RWPE2 (cell line): Measurements from ENCODE around the gene MAP3K2.

Experiments used
- ATAC-seq: fragments of 200-7000 bp; cut with Tn5 transposase; 3 replicates; pipeline ENCODE4 v1.9.1; 2021; ENCODE audit warnings: low read depth
- DNase-seq: peaks from one replicate; pipeline ENCODE4 v3.0.0-alpha.2; 2020; ENCODE audit warnings: low spot score
- H3K27ac ChIP-seq: fragments of 450-650 bp; 2 replicates; pipeline ENCODE4 v1.5.1; 2017; ENCODE audit warnings: mild to moderate bottlenecking; ENCODE audit not compliant: poor library complexity, severe bottlenecking
- H3K27me3 ChIP-seq: fragments of 250-450 bp; sonication (Bioruptor Pico); 2 replicates; pipeline ENCODE4 v1.5.1; 2021; ENCODE audit warnings: mild to moderate bottlenecking, moderate library complexity; ENCODE audit not compliant: insufficient read depth, poor library complexity, severe bottlenecking
- H3K36me3 ChIP-seq: fragments of 250-450 bp; sonication (Bioruptor Pico); 2 replicates; pipeline ENCODE4 v1.5.1; 2020; ENCODE audit warnings: low read depth, mild to moderate bottlenecking, moderate library complexity
- H3K4me1 ChIP-seq: fragments of 250-450 bp; sonication (Bioruptor Pico); 2 replicates; pipeline ENCODE4 v1.5.1; 2021; ENCODE audit warnings: mild to moderate bottlenecking, moderate library complexity; ENCODE audit not compliant: insufficient read depth, poor library complexity, severe bottlenecking
- H3K4me3 ChIP-seq: fragments of 250-450 bp; sonication (Bioruptor Pico); 2 replicates; pipeline ENCODE4 v1.5.1; 2021; ENCODE audit warnings: mild to moderate bottlenecking, moderate library complexity; ENCODE audit not compliant: severe bottlenecking
- H3K9me3 ChIP-seq: fragments of 250-450 bp; sonication (Bioruptor Pico); 2 replicates; pipeline ENCODE4 v1.5.1; 2021; ENCODE audit warnings: mild to moderate bottlenecking, moderate library complexity; ENCODE audit not compliant: severe bottlenecking
- TF ChIP-seq, protein P1 (sequence below): fragments of 450-650 bp; IDR thresholded peaks from one replicate; pipeline ENCODE4 v1.5.1; 2017; ENCODE audit warnings: mild to moderate bottlenecking, moderate library complexity; ENCODE audit not compliant: poor library complexity, severe bottlenecking

MAP3K2 gene

DNA sequence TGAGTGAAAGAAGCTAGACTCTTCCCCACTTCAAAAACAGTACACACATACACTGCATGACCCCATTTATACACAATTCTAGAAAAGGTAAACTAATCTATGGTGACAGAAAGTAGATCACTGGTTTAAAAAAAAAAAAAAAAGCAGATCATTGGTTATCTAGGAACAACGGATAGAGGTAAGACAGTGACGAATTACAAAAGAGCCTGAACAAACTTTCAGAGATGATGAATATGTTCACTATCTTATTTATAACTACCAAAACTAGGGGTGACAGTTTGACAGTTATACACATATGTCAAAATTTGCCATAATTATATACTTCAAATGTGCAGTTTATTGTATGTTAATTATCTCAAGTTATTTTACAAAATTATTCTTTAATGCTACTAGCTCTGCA, 27.5 kb downstream of the MAP3K2 start:
- Histone ChIP-seq H3K27ac (no peak overlapping the region), H3K27me3 (no peaks in the 10 kb centered on the region), H3K4me3 (no peak overlapping the region), H3K4me1 (peaks cover 5% of the 10 kb centered on the region), H3K9me3 (no peaks in the 10 kb centered on the region), H3K36me3 (no peaks in the 10 kb centered on the region; the same call in 1 of the 2 replicates)
- DNase-seq: no peak
- TF ChIP-seq, protein P1, sequence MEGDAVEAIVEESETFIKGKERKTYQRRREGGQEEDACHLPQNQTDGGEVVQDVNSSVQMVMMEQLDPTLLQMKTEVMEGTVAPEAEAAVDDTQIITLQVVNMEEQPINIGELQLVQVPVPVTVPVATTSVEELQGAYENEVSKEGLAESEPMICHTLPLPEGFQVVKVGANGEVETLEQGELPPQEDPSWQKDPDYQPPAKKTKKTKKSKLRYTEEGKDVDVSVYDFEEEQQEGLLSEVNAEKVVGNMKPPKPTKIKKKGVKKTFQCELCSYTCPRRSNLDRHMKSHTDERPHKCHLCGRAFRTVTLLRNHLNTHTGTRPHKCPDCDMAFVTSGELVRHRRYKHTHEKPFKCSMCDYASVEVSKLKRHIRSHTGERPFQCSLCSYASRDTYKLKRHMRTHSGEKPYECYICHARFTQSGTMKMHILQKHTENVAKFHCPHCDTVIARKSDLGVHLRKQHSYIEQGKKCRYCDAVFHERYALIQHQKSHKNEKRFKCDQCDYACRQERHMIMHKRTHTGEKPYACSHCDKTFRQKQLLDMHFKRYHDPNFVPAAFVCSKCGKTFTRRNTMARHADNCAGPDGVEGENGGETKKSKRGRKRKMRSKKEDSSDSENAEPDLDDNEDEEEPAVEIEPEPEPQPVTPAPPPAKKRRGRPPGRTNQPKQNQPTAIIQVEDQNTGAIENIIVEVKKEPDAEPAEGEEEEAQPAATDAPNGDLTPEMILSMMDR: no peak
- no peak for ATAC-seq

DNA sequence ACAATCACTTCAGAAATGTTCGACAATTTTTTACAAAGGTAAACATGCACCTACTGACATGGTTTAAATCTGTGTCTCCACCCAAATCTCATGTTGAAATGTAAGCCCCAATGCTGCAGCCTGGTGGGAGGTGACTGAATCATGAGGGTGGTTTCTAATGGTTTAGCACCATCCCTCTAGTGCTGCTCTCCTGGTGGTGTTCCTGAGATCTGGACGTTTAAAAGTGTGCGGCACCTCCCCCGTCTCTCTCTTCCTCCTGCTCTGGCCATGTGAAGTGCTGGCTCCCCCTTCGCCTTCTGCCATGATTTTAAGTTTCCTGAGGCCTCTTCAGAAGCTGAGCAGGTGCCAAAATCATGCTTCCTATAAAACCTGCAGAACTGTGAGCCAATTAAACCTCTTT, 28.3 kb downstream of the MAP3K2 start:
- Histone ChIP-seq H3K4me1 (peaks cover 5% of the 10 kb centered on the region), H3K4me3 (no peak overlapping the region), H3K27ac (no peak overlapping the region), H3K27me3 (no peaks in the 10 kb centered on the region), H3K36me3 (no peaks in the 10 kb centered on the region; the same call in 1 of the 2 replicates), H3K9me3 (no peaks in the 10 kb centered on the region)
- TF ChIP-seq, protein P1: no peak
- DNase-seq (no peak), ATAC-seq (no peak)

DNA sequence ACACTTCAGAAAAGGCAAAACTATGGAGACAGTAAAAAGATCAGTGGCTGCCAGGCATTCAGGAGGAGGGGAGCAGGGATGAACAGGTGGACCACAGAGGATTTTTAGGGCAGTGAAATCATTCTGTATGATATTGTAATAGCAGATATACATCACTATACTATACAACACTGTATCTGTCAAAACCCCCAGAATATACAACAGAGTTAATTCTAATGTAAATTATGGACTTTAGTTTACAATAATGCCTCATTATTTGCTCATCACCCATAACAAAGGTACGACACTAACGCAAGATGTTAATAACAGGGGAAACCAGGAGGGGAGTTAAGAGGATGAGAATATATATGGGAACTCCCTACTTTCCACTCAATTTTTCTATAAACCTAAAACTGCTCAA, 28.8 kb downstream of the MAP3K2 start:
- H3K27me3 ChIP-seq: no peaks in the 10 kb centered on the region
- no peak for DNase-seq
- no peak overlapping the region for H3K4me3 ChIP-seq
- H3K9me3 ChIP-seq: no peaks in the 10 kb centered on the region
- H3K4me1 ChIP-seq: peaks cover 5% of the 10 kb centered on the region
- H3K36me3 ChIP-seq: no peaks in the 10 kb centered on the region; the same call in 1 of the 2 replicates
- ATAC-seq: no peak
- TF ChIP-seq, protein P1: no peak
- no peak overlapping the region for H3K27ac ChIP-seq

DNA sequence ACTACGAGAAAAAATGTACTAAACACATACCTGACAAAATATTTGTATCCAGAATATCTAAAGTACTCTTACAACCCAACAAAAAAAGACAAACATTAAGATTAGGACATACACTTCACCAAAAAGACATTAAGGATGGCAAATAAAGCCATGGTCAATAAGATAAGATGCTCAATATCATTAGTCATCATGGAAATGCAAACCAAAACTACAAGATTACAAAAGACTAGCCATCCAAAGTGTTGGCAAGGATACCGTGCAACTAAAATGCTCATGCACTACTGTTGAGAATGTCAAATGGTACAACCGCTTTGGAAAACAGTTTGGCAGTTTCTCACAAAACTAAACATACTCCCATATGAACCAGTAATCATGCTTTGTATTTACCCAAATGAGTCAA, 29.7 kb downstream of the MAP3K2 start:
- DNase-seq (no peak), ATAC-seq (no peak)
- no peaks in the 10 kb centered on the region; the same call in 1 of the 2 replicates for H3K36me3 ChIP-seq
- H3K27ac ChIP-seq: no peak overlapping the region
- no peaks in the 10 kb centered on the region for H3K9me3 ChIP-seq
- peaks cover 5% of the 10 kb centered on the region for H3K4me1 ChIP-seq
- H3K27me3 ChIP-seq: no peaks in the 10 kb centered on the region
- H3K4me3 ChIP-seq: no peak overlapping the region
- TF ChIP-seq, protein P1: no peak

DNA sequence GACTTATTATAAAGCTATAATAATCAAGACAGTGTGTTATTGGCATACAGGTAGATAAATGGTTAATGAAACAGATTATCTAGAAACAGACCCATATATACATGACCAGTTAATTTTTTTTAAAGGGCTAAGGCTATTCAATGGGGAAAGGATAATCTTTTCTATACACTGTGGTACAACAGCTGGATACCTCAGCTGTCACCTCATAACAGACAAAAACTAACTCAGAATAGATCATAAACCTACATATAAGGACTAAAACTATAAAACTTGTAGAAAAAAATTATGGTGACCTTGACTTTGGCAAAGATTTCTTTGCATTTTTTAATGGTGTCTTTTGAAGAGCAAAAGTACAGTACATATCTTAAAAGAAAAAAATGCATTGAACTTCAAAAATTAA, 30.2 kb downstream of the MAP3K2 start:
- Histone ChIP-seq H3K4me1 (peaks cover 2% of the 10 kb centered on the region), H3K36me3 (no peaks in the 10 kb centered on the region; the same call in 1 of the 2 replicates), H3K9me3 (no peaks in the 10 kb centered on the region), H3K27ac (no peak overlapping the region), H3K27me3 (no peaks in the 10 kb centered on the region), H3K4me3 (no peak overlapping the region)
- TF ChIP-seq, protein P1: no peak
- ATAC-seq: no peak
- no peak for DNase-seq
